Activated T-helper 1 cell treated with anti-CD3 and anti-CD28 coated beads, Interleukin-2, amount 50 U/mL, for 16 hours (primary cell): ENCODE results near the gene FAM118A.
"Not testable (repeated sequence)": the region's sequence is repeated elsewhere in the genome, so short reads cannot be mapped to it uniquely, and the experiment has no call there.

Source experiments
- DNase-seq, 2 donors: peaks; one replicate each; pipeline ENCODE4 v3.0.0-alpha.2; 2020; ENCODE audit warnings: low read depth in 1 of 2, low spot score in 1 of 2

FAM118A gene

GRCh38 chr22:45373592-45373991 lies 63.9 kb downstream of the FAM118A start:
- DNase-seq = not testable (repeated sequence)

GRCh38 chr22:45376009-45376408 lies 66.3 kb downstream of the FAM118A start:
- DNase-seq = no peak

DNA sequence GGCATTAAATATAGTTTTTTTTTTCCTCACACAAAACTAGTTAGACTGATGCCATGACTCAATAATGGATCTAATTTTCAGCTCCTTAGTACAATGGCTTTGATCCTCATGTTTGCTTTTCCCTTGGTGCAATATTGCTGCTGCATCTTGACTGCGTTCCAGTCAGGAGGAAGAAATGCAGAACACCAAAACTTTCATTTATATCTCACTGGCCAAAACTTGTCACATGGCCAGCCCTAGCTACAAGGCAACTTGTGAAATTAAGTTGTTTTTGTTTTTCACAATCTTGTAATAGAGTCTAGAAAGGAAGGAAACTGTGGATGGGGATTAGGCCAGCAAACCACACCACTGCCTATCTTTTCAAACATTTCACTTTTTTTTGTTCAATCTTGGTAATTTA lies 67.0 kb downstream of the FAM118A start:
- DNase-seq = no peak

DNA sequence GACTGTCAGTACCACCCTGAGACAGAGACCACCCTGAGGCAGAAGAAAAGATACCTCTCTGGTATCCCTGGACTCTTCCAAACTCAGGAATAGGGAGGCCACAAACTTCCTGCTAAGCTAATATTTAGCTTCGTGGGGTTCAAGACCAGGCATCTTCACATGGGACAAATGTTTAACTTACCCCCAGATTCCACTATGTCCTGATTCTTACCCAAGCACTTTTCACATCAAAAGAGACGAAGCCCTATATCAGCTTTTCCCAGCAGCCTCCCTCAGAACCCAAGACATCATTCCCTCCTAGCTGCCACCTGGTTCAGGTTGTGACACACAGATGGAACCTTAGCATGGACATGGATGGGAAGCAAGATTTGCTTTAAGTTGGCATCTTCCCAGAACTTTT lies 71.6 kb downstream of the FAM118A start:
- DNase-seq = no peak

- DNase-seq = no peak
Observed at GRCh38 chr22:45389546-45389945, 79.8 kb downstream of the FAM118A start.
